ENCODE measurements around the gene SCYGR8.
"Not testable (repeated sequence)": the region's sequence is repeated elsewhere in the genome, so short reads cannot be mapped to it uniquely, and the experiment has no call there.

The SCYGR8 gene, protein sequence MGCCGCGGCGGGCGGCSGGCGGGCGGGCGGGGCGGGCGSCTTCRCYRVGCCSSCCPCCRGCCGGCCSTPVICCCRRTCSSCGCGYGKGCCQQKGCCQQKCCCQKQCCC

DNA sequence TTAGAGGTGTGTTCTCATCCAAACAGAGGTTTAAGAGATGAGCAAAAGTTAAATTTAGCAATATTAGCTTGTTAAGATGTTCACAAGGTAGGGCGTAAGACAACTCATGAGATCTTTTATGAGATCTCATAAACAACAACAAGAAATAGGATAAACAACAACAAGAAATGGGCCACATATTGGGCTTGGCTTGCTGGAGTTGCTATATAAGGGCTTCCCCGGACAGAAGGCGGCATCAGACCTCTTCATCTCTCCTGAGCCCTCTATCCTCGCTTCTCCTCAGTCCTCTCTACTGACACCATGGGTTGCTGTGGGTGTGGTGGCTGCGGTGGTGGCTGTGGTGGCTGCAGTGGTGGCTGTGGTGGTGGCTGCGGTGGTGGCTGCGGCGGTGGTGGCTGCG is at the start of gene SCYGR8:
Gene SCYGR8 (plus strand): TSS at position 301 of the 400 bp plus-strand sequence. CDS start 0 bp downstream, at position 301.
- DNase-seq (ENCODE audit: low read depth) = no peak

DNA sequence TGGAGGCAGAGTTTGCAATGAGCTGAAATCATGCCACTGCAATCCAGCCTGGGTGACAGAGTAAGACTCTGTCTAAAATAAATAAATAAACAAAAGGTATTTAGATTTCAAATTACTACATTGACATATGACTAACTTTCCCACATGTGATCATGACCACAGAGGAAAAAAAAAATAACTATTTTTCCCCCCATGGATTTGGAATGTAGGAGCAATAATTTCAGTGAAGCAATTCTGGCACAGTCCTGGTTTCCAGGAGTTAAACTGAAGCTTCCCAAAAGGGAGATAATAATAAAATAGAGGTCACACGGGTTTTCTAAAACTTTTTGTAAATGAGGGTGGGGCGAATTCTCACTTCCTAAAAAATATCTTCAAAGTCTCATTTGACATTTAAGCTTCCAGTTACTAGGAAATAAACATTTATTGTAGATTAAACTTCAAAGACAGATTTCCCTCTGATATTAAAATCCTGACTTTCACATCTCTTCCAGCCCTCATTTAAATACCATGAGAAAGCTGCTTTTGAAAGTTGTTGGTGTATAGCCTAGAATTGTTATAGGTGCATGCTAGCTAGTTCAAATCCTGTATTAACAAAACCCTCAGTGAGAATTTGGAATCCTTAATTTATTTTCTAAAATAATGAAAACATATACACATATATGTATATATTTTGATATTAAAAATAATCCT is 48.6 kb upstream of the SCYGR8 start:
- no peak for DNase-seq (ENCODE audit: low read depth)

DNA sequence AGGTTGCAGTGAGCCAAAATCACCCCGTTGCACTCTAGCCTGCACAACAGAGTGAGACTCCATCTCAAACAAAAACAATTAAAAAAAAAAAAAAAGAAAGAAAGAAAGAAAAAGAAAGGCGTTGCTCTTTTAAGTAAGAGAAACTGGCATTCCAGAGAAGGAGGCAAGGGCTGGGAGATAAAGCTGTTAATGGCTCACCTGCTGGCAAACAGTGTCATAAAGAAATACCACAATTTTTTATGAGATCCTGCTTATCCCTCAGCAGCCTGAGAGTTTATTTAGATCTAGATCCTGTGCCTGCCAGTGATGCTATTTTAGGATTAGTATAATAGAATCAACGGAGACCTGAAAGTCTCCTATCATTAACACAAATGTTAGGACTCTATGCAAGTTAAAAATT is 44.1 kb upstream of the SCYGR8 start:
- DNase-seq (ENCODE audit: low read depth) = no peak

DNA sequence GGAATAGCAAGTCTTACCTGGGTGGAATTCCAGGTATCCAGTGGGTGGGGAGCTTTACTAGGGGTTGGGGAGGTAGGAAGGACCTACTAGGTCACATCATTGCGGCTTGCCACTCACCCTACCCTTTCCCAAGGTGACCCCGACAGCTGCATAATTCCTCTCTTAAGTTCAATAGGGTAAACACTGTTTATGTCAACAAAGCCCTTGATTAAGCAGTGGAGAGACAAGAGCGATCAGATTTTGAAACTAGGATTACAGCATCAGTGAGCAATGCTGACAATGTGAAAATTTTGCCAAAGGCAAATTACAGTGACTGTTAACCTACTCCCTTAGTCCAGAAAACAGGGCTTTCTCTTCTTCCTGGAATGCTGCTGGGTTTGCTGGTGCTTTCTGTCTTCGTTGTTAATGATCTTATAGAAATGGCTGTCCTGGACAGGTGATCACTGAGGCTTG is 42.4 kb upstream of the SCYGR8 start:
- no peak for DNase-seq (ENCODE audit: low read depth)

DNA sequence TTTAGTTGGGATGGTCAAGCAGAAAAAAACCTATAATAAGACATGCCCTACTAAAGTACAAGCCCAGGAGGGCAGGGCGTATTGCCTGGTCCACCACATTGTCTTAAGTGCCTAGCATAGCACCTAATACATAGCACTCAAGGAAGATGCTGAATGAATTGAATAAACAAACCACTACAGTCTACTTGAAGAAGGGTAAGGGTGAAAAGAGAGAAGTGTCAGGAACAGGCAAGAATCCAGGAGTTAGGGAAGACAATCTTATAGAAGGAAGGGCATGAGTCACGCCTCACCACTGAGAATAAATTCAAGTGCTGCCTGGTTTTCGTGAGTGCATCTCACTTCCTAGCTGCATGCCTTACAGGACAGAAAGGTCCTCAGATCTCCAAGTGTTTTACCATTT is 41.7 kb upstream of the SCYGR8 start:
- no peak for DNase-seq (ENCODE audit: low read depth)

DNA sequence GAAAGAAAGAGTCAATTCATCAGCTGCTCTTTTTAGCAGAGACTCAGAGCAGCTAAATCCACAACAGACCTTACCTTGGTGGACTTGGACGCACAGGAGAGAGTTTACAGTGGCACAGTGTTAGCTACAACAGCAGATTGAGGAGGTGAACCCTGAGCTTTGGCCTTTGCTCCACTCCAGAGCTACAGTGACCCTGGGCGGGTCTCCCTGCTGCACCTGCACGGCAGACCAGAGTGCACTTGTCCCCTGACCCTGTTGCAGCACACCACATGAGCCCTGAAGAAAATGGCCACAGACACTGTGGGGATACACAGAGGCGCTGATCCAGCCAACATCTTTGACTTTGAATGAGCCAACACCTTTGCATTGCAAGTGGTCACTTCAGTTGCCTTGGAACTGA is 38.8 kb upstream of the SCYGR8 start:
- no peak for DNase-seq (ENCODE audit: low read depth)

DNA sequence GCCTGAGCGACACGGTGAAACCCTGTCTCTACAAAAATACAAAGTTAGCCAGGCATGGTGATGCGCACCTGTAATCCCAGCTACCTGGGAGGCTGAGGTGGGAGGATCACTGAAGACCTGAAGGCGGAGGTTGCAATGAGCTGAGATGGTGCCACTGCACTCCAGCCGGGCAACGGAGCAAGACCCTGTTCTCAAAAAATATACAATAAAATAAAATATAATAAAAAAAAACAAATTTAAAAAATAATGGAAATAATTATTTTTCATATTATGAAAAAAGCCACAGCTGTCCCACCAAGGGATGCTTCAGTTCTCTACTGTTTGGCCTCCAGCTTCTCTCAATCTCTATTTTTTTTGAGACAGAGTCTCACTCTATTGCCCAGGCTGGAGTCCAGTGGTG is 38.3 kb upstream of the SCYGR8 start:
- DNase-seq (ENCODE audit: low read depth) = no peak

DNA sequence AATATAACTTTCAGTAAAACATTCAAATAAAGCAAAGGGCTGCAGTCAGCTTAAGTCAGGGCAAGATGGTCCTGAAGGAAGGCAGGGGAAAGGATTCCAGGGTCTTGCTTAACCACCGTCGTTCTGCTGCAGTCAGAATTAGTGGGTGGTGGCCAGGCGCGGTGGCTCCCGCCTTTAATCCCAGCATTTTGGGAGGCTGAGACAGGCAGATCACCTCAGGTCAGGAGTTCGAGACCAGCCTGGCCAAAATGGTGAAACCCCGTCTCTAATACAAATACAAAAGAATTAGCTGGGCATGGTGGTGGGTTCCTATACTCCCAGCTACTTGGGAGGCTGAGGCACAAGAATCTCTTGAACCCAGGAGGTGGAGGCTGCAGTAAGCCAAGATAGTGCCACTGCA is 34.7 kb upstream of the SCYGR8 start:
- DNase-seq (ENCODE audit: low read depth) = no peak

DNA sequence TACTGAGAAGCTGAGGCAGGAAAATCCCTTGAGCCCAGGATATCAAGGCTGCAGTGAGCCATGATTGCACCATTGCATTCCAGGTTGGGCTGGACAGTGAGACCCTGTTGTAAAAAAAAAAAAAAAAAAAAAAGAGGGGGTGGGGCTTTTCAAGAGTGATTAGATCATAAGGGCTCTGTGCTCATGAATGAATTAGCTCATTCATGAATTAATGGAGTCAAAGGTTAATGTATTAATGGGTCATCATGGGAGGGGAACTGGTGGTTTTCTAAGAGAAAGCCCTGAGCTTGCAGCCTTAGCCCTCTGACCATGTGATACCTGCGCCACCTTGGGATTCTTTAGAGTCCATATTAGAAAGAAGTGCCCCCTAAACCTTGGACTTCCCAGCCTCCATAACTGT is 32.4 kb upstream of the SCYGR8 start:
- DNase-seq (ENCODE audit: low read depth) = no peak

DNA sequence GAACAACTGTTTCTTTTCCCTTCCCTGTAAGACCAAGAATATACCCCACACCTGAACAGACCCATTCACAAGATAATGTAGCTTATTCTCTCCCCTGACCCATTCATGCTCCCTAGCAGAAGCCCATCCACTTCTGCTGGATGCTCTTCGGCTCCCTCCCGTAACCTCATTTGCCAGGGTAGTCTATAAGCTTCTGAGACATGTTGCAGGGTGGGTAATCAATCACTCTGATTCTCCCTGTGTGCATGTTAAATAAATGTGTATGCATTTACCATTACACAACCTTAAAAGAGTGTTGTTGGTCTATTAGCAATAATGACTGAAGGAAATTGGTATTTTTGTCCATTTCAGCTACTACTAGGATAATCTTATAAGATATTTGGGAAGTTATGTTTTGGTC is 29.2 kb upstream of the SCYGR8 start:
- DNase-seq (ENCODE audit: low read depth) = no peak

DNA sequence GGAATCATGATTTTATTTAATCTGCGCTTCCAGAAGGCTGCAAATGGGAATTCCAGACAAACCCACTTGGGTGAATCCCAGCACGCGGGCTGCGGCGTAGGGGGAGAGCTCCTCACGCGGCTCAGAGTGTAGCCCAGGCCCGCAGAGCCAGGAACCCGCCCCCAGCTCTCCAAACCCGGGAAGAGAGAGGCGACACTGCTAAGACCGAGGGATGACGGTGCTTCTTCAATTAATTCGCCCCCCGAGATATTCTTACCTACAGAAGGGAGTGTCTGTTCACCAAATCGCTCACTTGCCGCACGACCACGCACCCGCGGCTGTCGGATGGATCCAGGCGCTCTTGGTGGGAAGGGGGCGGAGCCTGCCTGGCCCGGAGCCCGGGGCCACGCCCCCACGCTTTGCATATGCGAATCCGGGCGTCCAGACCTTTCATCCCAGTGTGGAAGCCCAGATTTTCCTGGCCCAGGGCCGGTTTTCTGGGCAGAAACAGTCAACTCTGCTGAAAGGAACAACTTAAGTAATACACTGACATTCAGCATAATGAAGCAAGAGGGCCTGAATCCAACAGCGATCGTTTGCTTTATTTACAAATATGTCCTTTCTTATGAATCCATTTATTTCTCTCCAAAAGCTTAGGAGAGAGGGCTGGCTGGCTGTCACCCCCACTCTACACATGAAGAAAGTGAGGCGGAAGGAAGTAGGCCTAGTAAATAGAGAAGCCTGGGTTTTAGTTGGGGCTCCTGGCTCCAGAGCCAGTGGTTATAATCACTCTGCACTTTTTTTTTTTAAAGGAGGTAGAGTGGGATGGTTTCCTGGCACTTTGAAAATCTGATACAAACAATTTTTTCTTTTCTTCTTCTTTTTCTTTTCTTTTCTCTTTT is 27.8 kb upstream of the SCYGR8 start, which contains the start of gene SLC19A3:
Gene SLC19A3 (minus strand): TSS at position 342 of the 881 bp plus-strand sequence. CDS start 15,710 bp downstream, outside the sequence.
- DNase-seq (ENCODE audit: low read depth) = peak; percentile 10

DNA sequence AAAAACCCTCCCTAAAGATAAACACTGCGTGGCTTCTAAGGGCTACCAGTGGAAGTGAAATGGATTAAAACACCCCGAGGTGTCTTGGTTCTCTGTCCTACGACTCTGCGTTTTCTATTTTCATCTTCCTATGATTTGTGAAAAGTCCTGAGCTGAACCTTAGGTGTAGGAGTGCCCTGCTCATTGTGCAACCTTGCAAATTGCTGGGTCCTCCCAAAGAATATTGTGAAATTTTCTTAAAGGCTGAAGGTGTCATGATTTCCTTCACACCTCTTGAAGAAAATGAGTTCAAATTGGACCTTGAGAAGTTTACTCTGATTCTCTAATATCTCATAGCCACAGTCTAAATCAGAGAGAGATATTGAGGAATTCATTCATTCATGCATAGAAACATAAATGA is 26.1 kb upstream of the SCYGR8 start:
- no peak for DNase-seq (ENCODE audit: low read depth)

DNA sequence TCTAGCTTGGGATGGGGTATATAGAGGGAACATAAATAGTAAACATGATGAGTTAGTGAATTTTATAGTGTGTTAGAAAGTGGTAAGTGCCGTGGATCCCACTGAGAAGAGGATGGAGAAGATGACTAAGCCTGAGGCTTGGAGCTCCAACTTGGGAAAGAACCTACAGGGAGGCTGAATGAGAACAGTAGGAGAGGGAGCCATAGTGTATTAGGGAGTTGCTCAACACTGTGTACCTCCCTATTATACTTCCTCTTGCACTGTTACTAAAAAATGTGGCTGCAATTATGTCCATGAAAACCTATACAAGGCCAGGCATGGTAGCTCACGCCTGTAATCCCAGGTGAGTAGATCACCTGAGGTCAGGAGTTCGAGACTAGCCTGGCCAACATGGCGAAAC is 25.0 kb upstream of the SCYGR8 start:
- DNase-seq (ENCODE audit: low read depth) = no peak

DNA sequence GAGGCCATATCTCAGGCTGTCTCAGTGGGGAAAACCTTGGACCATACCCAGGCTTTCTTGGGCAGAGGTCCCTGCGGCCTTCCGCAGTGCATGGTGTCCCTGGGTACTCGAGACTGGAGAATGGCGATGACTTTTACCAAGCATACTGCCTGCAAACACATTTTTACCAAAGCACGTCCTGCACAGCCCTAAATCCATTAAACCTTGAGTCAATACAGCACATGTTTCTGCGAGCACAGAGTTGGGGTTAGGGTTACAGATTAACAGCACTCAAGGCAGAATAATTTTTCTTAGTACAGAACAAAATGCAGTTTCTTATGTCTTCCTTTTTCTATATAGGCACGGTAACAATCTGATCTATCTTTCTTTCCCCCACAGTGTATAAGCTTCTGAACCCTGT is 22.9 kb upstream of the SCYGR8 start:
- DNase-seq (ENCODE audit: low read depth) = not testable (repeated sequence)

DNA sequence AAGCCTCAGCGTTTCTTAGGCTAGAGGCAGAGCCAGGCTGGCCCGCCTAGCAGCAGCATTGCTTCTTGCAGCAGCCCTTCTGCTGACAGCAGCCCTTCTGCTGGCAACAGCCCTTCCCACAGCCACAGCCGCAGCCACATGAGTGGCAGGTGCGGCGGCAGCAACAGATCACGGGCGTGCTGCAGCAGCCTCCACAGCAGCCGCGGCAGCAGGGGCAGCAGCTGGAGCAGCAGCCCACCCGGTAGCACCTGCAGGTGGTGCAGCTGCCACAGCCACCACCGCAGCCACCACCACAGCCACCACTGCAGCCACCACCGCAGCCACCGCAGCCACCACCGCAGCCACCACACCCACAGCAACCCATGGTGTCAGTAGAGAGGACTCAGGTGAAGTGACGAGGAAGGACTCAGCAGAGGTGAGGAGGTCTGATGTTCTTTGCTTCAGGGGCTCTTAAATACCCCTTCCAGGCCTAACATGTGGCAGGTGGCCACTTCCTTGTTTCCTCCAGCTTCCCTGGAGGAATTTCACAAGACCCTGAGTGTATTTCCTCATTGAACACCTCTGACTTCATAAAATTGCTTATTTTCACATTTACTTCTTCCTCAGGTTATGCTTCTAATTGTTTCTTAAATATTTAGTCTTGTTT is 21.2 kb upstream of the SCYGR8 start, which contains the start of gene SCYGR6:
Gene SCYGR6 (minus strand): TSS at position 364 of the 646 bp plus-strand sequence. CDS start 0 bp downstream, at position 364.
- DNase-seq (ENCODE audit: low read depth) = no peak

DNA sequence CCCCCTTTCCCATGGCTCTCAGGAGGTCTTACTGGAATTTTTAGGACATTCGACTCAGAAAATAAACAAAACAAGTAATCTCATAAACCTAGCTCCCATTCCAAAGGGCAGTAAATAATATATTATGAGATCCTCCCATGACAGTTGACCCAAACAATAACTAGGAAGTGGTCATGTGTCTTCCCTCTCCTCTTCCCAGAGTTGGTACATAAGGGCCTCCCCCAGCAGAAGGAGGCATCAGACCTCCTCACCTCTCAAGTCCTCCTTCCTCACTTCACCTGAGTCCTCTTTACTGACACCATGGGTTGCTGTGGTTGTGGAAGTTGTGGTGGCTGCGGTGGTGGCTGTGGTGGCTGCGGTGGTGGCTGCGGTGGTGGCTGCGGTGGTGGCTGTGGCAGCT is 17.7 kb upstream of the SCYGR8 start, which contains the start of gene SCYGR7:
Gene SCYGR7 (plus strand): TSS at position 301 of the 400 bp plus-strand sequence. CDS start 0 bp downstream, at position 301.
- no peak for DNase-seq (ENCODE audit: low read depth)

DNA sequence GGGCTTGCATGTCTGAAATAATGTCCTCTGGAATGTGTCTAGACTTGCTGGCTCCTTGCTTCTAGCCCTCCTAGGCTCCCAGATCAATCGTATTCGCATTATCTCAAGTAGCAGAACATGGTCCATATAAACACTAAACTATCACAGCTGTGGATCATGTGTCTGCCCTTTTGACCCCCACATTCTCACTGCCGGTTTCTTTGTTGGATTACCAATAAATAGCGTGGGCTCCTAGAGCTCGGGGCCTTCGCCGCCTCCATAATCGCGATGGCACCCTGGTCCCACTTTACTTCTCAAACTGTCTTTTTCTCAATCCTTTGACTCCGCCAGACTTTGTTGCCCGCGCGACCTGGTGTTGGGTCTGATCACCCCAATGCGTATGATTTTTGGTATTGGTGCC is 6.3 kb upstream of the SCYGR8 start:
- DNase-seq (ENCODE audit: low read depth) = no peak

DNA sequence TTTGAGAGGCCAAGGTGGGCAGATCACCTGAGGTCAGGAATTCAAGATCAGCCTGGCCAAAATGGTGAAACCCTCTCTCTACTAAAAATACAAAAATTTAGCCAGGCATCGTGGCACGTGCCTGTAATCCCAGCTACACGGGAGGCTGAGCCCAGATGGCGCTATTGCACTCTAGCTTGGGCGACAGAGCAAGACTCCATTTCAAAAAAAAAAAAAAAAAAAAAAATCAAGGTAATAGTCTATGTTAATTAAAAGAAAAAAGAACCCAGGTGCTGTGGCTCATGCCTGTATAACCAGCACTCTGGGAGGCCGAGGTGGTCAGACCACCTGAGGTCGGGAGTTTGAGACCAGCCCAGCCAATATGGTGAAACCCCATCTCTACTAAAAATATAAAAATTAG is 5.0 kb upstream of the SCYGR8 start:
- not testable (repeated sequence) for DNase-seq (ENCODE audit: low read depth)

DNA sequence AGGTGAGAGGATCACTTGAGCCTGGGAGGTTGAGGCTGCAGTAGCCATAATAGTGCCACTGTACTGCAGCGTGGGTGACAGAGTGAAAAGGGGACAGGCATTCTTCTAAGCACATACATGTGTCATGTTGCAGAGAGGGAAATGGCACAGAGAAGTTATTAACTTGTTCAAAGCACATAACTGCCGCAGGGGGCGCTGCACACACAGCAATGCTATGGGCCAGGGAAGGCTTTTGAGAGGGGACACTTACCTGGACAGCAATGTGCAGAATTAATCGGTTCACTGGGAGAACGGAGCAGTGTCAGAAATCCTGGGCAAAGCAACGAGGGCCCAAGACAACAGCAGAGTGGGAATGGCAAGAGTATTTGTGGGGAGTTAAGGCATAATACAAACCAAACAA is 2.4 kb downstream of the SCYGR8 start:
- no peak for DNase-seq (ENCODE audit: low read depth)

DNA sequence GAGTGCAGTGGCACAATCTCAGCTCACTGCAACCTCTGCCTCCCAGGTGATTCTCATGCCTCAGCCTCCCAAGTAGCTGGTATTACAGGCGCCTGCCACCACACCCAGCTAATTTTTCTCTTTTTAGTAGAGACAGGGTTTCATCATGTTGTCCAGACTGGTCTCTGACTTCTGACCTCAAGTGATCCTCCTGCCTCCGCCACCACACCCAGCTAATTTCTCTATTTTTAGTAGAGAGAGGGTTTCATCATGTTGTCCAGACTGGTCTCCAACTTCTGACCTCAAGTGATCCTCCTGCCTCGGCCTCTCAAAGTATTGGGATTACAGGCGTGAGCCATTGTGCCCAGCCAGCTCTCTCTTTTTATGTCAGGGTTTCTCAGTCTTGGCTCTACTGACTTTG is 10.6 kb downstream of the SCYGR8 start:
- not testable (repeated sequence) for DNase-seq (ENCODE audit: low read depth)

DNA sequence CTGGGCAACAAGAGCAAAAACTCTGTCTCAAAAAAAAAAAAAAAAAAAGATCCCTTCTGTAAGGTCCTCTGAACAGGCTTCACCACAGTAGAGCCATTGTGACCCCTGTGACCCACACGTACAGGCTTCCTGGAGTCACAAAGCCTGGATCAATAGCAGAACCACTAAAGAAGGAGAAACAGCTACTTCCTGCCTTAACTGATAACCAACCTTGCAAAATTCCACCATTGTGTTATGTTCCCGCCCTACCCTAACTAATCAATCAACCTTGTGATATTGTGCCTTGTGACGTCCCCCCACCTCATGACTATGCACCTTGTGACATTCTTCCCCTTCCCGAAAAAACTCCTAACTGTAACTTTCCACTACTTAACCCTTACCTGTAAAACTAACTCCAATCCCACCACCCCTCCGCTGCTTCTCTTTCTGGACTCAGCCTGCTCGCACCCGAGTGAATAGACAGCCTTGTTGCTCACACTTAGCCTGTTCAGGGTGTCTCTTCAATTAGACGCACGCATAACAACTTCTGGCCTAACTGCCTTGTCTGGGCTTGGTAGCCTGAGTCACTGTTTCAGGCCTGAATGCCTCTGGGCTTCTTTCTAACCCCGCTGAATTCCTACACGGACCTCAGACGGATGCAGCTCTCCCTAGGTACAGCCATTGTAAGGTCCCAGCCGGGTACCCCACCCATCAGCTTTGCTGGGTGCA is 13.9 kb downstream of the SCYGR8 start:
- DNase-seq (ENCODE audit: low read depth) = no peak

Measured in GM04503 (cell line).